Endodermal cell (in vitro differentiated cells): ENCODE data around the gene CD2BP2. TPM values are rescaled to one million over a fixed set of nuclear protein-coding genes. Genes with fewer than 3 reads are reported as not detected.

Experiments
- DNase-seq: peaks from one replicate; pipeline ENCODE4 v3.0.0-alpha.2; 2017
- H3K27ac ChIP-seq: 2 replicates; pipeline ENCODE4 v1.5.1; 2013; ENCODE audit warnings: mild to moderate bottlenecking, low read depth, low read length, moderate library complexity
- H3K27me3 ChIP-seq: 2 replicates; pipeline ENCODE4 v1.6.1; 2013; ENCODE audit warnings: mild to moderate bottlenecking, low read length, moderate library complexity; ENCODE audit not compliant: insufficient read depth, control insufficient read depth, poor library complexity, severe bottlenecking
- H3K36me3 ChIP-seq: 2 replicates; pipeline ENCODE4 v1.7.0; 2013; ENCODE audit warnings: mild to moderate bottlenecking, low read length, moderate library complexity; ENCODE audit not compliant: control insufficient read depth, insufficient read depth
- H3K4me1 ChIP-seq: one replicate; pipeline ENCODE4 v1.7.0; 2013; ENCODE audit warnings: low read length; ENCODE audit not compliant: control insufficient read depth, insufficient read depth
- H3K4me3 ChIP-seq: 2 replicates; pipeline ENCODE4 v1.5.1; 2013; ENCODE audit warnings: mild to moderate bottlenecking, low read length, moderate library complexity
- H3K9ac ChIP-seq: 2 replicates; pipeline ENCODE4 v1.6.1; 2013; ENCODE audit warnings: mild to moderate bottlenecking, low read length, moderate library complexity; ENCODE audit not compliant: poor library complexity, severe bottlenecking; ENCODE audit errors: extremely low read depth
- H3K9me3 ChIP-seq: 2 replicates; pipeline ENCODE4 v1.6.1; 2013; ENCODE audit warnings: mild to moderate bottlenecking, low read length, moderate library complexity; ENCODE audit not compliant: control insufficient read depth
- H3K27ac Mint-ChIP-seq: 2 replicates; pipeline ENCODE4 v1.8.0; 2020; ENCODE audit warnings: mixed read lengths
- H3K27me3 Mint-ChIP-seq: 2 replicates; pipeline ENCODE4 v1.8.0; 2021; ENCODE audit warnings: mild to moderate bottlenecking, mixed read lengths; ENCODE audit not compliant: insufficient read depth
- H3K36me3 Mint-ChIP-seq: 2 replicates; pipeline ENCODE4 v1.8.0; 2020; ENCODE audit warnings: low read depth, mixed read lengths
- H3K4me1 Mint-ChIP-seq: 2 replicates; pipeline ENCODE4 v1.8.0; 2020; ENCODE audit warnings: mixed read lengths
- H3K4me3 Mint-ChIP-seq: 2 replicates; pipeline ENCODE4 v1.8.0; 2020; ENCODE audit warnings: mild to moderate bottlenecking, moderate library complexity, mixed read lengths
- H3K9me3 Mint-ChIP-seq: 2 replicates; pipeline ENCODE4 v1.8.0; 2020; ENCODE audit warnings: mild to moderate bottlenecking, mixed read lengths
- WGBS, 2 experiments: methylation state at CpG; one replicate each; pipeline versions ENCODE4 v1.1.5 to v1.1.7; 2013; ENCODE audit warnings: missing lambda C conversion rate in 2 of 2, mixed read lengths in 1 of 2; ENCODE audit not compliant: insufficient coverage in 1 of 2, insufficient read length in 1 of 2; 5-methylcytosine and 5-hydroxymethylcytosine counted together
- total RNA-seq, 2 donors: library from RNA; stranded (reverse); fragmentation: NEBNext Ultra II Directional in 1 of 2; extraction: Animal tissue kit (Norgen Biotek cat#: 25700) in 1 of 2; gene quantifications; 2 replicates in 1 of 2; 3 replicates in 1 of 2; pipeline ENCODE4 v1.2.1, GENCODE V29; 2021
- TF ChIP-seq, protein P1 (sequence below): fragments of 200-600 bp; sonication (generic); conservative IDR thresholded peaks from 2 replicates; pipeline ENCODE4 v1.5.0; 2021; ENCODE audit warnings: antibody characterized with exemption, mild to moderate bottlenecking

Gene CD2BP2
- total RNA-seq, 2 donors from 2014 or later, result 75.4 to 76.0 TPM

DNA sequence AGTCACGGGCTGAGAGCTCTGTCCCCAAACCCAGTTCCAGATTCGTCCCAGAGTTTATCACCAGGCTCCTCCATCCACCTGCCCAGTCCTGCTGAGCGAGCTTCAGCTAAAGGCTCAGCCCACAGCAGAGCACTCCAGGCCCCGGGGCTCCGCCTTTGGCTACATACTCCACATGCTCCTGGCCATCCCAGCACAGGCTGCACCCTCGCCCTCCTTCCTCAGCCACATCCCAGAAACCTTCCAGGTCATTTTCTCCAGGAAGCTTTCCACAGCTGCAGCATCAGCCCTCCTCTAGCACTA, 4.7 kb upstream of the CD2BP2 start:
- no peak overlapping the region for H3K4me3 ChIP-seq
- H3K27ac ChIP-seq, result no peak overlapping the region
- no peaks in the 10 kb centered on the region for H3K9me3 ChIP-seq
- H3K27ac Mint-ChIP-seq, result no peak overlapping the region
- H3K36me3 Mint-ChIP-seq, result peaks cover 36% of the 10 kb centered on the region
- no peaks in the 10 kb centered on the region for H3K27me3 ChIP-seq
- peak; percentile 45 for DNase-seq
- no peak overlapping the region for H3K9ac ChIP-seq
- peaks cover 6% of the 10 kb centered on the region for H3K4me1 ChIP-seq
- no peaks in the 10 kb centered on the region for H3K27me3 Mint-ChIP-seq
- H3K36me3 ChIP-seq, result peaks cover 34% of the 10 kb centered on the region
- 89 to 90% methylated on average over 3 to 6 of the region's 6 CpGs for WGBS, 2 experiments
- TF ChIP-seq, protein P1, sequence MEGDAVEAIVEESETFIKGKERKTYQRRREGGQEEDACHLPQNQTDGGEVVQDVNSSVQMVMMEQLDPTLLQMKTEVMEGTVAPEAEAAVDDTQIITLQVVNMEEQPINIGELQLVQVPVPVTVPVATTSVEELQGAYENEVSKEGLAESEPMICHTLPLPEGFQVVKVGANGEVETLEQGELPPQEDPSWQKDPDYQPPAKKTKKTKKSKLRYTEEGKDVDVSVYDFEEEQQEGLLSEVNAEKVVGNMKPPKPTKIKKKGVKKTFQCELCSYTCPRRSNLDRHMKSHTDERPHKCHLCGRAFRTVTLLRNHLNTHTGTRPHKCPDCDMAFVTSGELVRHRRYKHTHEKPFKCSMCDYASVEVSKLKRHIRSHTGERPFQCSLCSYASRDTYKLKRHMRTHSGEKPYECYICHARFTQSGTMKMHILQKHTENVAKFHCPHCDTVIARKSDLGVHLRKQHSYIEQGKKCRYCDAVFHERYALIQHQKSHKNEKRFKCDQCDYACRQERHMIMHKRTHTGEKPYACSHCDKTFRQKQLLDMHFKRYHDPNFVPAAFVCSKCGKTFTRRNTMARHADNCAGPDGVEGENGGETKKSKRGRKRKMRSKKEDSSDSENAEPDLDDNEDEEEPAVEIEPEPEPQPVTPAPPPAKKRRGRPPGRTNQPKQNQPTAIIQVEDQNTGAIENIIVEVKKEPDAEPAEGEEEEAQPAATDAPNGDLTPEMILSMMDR, result no peak
- no peak overlapping the region for H3K4me3 Mint-ChIP-seq
- H3K4me1 Mint-ChIP-seq, result peaks cover 8% of the 10 kb centered on the region
- no peaks in the 10 kb centered on the region for H3K9me3 Mint-ChIP-seq

DNA sequence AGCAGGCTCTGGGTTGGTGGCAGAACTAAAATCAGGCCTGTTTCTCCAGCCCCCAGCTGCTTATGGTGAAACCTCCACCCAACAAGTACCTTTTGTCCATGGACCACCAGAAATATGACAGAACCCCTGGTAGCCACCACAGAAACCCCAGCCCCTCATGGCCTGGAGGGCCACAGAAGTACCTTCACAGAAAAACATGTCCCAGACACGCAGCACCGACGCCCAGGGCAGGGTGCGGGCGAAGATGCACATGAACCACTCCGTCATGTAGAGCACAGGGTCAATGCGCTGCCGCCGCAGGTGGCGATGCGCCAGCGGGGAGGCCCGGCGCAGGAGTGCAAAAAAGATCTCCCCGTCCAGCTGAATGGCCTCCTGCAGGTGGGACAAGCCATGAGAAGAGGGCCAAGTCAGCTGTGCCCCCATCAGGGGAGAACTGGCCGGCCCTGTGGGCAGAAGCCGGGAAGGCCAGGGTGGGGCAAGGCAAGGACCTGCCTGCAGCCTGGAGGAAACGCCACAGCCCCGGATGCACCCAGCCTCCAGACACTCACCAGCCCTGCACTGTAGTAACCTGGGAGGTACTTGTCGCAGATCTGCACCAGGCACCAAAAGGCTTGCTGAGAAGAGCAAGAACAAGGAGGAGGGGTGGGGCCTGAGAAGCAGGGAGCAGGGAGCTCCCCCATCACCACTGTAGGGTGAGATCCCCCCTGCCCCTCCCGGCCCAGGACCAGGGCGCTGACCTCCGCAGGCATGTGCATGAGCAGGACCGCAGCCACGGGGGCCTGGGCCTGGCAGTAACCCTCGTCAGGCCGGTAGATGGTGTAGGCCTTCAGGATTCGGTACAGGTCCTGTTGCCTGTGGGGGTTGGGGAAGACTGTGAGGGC, 4.1 kb upstream of the CD2BP2 start:
- Mint-ChIP-seq H3K27me3 (no peaks in the 10 kb centered on the region), H3K4me1 (peaks cover 12% of the 10 kb centered on the region), H3K9me3 (no peaks in the 10 kb centered on the region), H3K4me3 (no peak overlapping the region), H3K27ac (no peak overlapping the region), H3K36me3 (peaks cover 34% of the 10 kb centered on the region)
- Histone ChIP-seq H3K4me1 (peaks cover 6% of the 10 kb centered on the region), H3K4me3 (no peak overlapping the region), H3K27ac (no peak overlapping the region), H3K36me3 (peaks cover 29% of the 10 kb centered on the region), H3K27me3 (no peaks in the 10 kb centered on the region), H3K9me3 (no peaks in the 10 kb centered on the region), H3K9ac (no peak overlapping the region)
- no peak for DNase-seq
- 94 to 95% methylated on average over 23 to 28 of the region's 28 CpGs for WGBS, 2 experiments
- TF ChIP-seq, protein P1, result no peak

DNA sequence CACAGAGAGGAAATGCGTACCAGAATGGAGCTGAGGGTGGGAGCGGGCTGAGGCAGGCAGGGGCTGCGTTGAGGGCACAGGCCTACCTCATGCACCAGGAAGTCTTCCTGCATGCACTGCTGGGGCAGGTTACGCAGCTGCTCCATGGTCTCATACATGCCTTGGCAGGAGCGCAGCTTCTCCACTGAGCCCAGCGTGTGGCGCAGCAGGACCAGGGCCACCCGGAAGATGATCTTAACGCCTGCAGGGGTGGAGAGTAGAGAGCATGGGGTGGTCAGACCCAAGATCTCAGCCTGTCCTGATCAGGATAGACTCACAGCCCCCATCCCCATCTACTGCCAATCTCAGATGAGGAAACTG, 3.4 kb upstream of the CD2BP2 start:
- WGBS, 2 experiments, result 95 to 97% methylated on average over 3 to 9 of the region's 9 CpGs
- Histone ChIP-seq H3K4me1 (peaks cover 8% of the 10 kb centered on the region), H3K4me3 (no peak overlapping the region), H3K27me3 (no peaks in the 10 kb centered on the region), H3K9ac (no peak overlapping the region), H3K27ac (no peak overlapping the region), H3K9me3 (no peaks in the 10 kb centered on the region), H3K36me3 (peaks cover 32% of the 10 kb centered on the region)
- peak; percentile 44 for DNase-seq
- Mint-ChIP-seq H3K9me3 (no peaks in the 10 kb centered on the region), H3K4me3 (no peak overlapping the region), H3K36me3 (peaks cover 34% of the 10 kb centered on the region), H3K27me3 (no peaks in the 10 kb centered on the region), H3K4me1 (peaks cover 14% of the 10 kb centered on the region), H3K27ac (no peak overlapping the region)
- TF ChIP-seq, protein P1, result no peak
